ENCODE measurements around the gene FAM204A.
A peak's percentile ranks its signal among the peaks of the same experiment; 100 is the strongest.

Gene FAM204A

DNA sequence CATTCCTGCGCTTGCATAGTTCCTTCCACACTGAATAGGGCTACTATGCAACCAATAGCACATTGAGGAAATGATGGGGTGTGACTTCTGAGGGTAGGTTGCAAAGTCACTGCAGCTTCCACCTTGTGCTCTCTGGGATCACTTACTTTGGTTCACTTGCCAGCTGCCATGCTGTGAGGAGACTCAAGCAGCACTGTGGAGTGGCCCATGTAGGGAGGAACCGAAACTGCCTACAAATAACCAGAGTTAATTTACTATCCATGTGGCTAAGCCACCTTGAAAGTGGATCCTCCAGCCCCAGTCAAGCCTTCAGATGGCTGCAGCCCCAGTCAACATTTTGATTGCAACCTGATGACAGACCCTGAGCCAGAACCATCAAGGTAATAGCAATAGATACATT lies 64.3 kb downstream of the FAM204A start:
- no peak for ATAC-seq
- TF ChIP-seq ZNF565 (CRISPR knock-in tag; conservative IDR thresholded peaks at IDR 0.05; ENCODE audit: low read depth): peak; percentile 77; the same call in 1 of the 2 replicates
- TF ChIP-seq, protein P1, sequence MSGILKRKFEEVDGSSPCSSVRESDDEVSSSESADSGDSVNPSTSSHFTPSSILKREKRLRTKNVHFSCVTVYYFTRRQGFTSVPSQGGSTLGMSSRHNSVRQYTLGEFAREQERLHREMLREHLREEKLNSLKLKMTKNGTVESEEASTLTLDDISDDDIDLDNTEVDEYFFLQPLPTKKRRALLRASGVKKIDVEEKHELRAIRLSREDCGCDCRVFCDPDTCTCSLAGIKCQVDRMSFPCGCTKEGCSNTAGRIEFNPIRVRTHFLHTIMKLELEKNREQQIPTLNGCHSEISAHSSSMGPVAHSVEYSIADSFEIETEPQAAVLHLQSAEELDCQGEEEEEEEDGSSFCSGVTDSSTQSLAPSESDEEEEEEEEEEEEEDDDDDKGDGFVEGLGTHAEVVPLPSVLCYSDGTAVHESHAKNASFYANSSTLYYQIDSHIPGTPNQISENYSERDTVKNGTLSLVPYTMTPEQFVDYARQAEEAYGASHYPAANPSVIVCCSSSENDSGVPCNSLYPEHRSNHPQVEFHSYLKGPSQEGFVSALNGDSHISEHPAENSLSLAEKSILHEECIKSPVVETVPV (CRISPR knock-in tag; IDR thresholded peaks at IDR 0.05): no peak

- ATAC-seq: no peak
- peak; percentile 35; the same call in 1 of the 2 replicates for TF ChIP-seq TCF4 (CRISPR knock-in tag; IDR thresholded peaks at IDR 0.05; ENCODE audit: borderline replicate concordance)
- TF ChIP-seq ZNF565 (CRISPR knock-in tag; conservative IDR thresholded peaks at IDR 0.05; ENCODE audit: low read depth): no peak
Observed at GRCh38 chr10:118276727-118277126, 65.4 kb downstream of the FAM204A start.

GRCh38 chr10:118276204-118276603 lies 65.9 kb downstream of the FAM204A start:
- ATAC-seq: no peak
- no peak for TF ChIP-seq ZC3H10 (CRISPR knock-in tag; IDR thresholded peaks at IDR 0.05)
- TF ChIP-seq PATZ1 (CRISPR knock-in tag; IDR thresholded peaks at IDR 0.05; ENCODE audit: borderline replicate concordance): no peak
- TF ChIP-seq ZNF70 (CRISPR knock-in tag; IDR thresholded peaks at IDR 0.05): no peak
- TF ChIP-seq TCF4 (CRISPR knock-in tag; IDR thresholded peaks at IDR 0.05; ENCODE audit: borderline replicate concordance): no peak
- TF ChIP-seq GLIS3 (CRISPR knock-in tag; IDR thresholded peaks at IDR 0.05): no peak
- TF ChIP-seq OSR1 (CRISPR knock-in tag; IDR thresholded peaks at IDR 0.05): no peak
- no peak for TF ChIP-seq BACH2 (CRISPR knock-in tag; IDR thresholded peaks at IDR 0.05; ENCODE audit: borderline replicate concordance)
- TF ChIP-seq ZNF8 (CRISPR knock-in tag; IDR thresholded peaks at IDR 0.05): no peak
- TF ChIP-seq ISL1 (CRISPR knock-in tag; IDR thresholded peaks at IDR 0.05): no peak

- ATAC-seq: no peak
- no peak for TF ChIP-seq CSDC2 (CRISPR knock-in tag; IDR thresholded peaks at IDR 0.05)
- no peak for TF ChIP-seq ISL1 (CRISPR knock-in tag; IDR thresholded peaks at IDR 0.05)
- no peak for TF ChIP-seq GLIS3 (CRISPR knock-in tag; IDR thresholded peaks at IDR 0.05)
- no peak for TF ChIP-seq RARB (CRISPR knock-in tag; IDR thresholded peaks at IDR 0.05)
- no peak for TF ChIP-seq TSHZ2 (CRISPR knock-in tag; IDR thresholded peaks at IDR 0.05)
- no peak for TF ChIP-seq ZNF565 (CRISPR knock-in tag; conservative IDR thresholded peaks at IDR 0.05; ENCODE audit: low read depth)
- no peak for TF ChIP-seq ZFP3 (CRISPR knock-in tag; IDR thresholded peaks at IDR 0.05)
- no peak for TF ChIP-seq ZFP30 (CRISPR knock-in tag; IDR thresholded peaks at IDR 0.05)
- TF ChIP-seq BACH2 (CRISPR knock-in tag; IDR thresholded peaks at IDR 0.05; ENCODE audit: borderline replicate concordance): no peak
- TF ChIP-seq, protein P2, sequence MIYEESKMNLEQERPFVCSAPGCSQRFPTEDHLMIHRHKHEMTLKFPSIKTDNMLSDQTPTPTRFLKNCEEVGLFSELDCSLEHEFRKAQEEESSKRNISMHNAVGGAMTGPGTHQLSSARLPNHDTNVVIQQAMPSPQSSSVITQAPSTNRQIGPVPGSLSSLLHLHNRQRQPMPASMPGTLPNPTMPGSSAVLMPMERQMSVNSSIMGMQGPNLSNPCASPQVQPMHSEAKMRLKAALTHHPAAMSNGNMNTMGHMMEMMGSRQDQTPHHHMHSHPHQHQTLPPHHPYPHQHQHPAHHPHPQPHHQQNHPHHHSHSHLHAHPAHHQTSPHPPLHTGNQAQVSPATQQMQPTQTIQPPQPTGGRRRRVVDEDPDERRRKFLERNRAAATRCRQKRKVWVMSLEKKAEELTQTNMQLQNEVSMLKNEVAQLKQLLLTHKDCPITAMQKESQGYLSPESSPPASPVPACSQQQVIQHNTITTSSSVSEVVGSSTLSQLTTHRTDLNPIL (CRISPR knock-in tag; IDR thresholded peaks at IDR 0.05; ENCODE audit: low read depth): no peak
- no peak for TF ChIP-seq ZNF70 (CRISPR knock-in tag; IDR thresholded peaks at IDR 0.05)
- no peak for TF ChIP-seq PPARA (CRISPR knock-in tag; IDR thresholded peaks at IDR 0.05; ENCODE audit: borderline replicate concordance)
- no peak for TF ChIP-seq PATZ1 (CRISPR knock-in tag; IDR thresholded peaks at IDR 0.05; ENCODE audit: borderline replicate concordance)
- TF ChIP-seq ESRRG (CRISPR knock-in tag; IDR thresholded peaks at IDR 0.05): no peak
- no peak for TF ChIP-seq ARNTL (CRISPR knock-in tag; IDR thresholded peaks at IDR 0.05; ENCODE audit: borderline replicate concordance, low read depth)
- TF ChIP-seq ZC3H10 (CRISPR knock-in tag; IDR thresholded peaks at IDR 0.05): no peak
- TF ChIP-seq ZNF8 (CRISPR knock-in tag; IDR thresholded peaks at IDR 0.05): no peak
- no peak for TF ChIP-seq TCF4 (CRISPR knock-in tag; IDR thresholded peaks at IDR 0.05; ENCODE audit: borderline replicate concordance)
- TF ChIP-seq OSR1 (CRISPR knock-in tag; IDR thresholded peaks at IDR 0.05): no peak
- TF ChIP-seq, protein P1 (CRISPR knock-in tag; IDR thresholded peaks at IDR 0.05): no peak
Observed at GRCh38 chr10:118273662-118274061, 68.5 kb downstream of the FAM204A start.
